Measurements from ENCODE around the gene PSMD11.

GRCh38 chr17:32492648-32493289 is 48.5 kb downstream of the PSMD11 start:
- TF ChIP-seq POLR2AphosphoS5 (IDR thresholded peaks at IDR 0.05; ENCODE audit: low read depth, low read length) (no peak), TAF1 (IDR thresholded peaks at IDR 0.05; ENCODE audit: borderline replicate concordance, insufficient read depth, low read length) (no peak), REST (IDR thresholded peaks at IDR 0.05; ENCODE audit: insufficient read depth in 1 of 2, low read depth in 2 of 2, low read length in 2 of 2) (no peak), SIN3A (IDR thresholded peaks at IDR 0.05; ENCODE audit: borderline replicate concordance, insufficient read depth, low read length) (no peak), FOXP2 (optimal IDR thresholded peaks at IDR 0.05; ENCODE audit: borderline replicate concordance, extremely low read depth, extremely low read length, insufficient read depth) (no peak)

Measured in PFSK-1 (cell line).